Caco-2 (cell line): ENCODE results near the gene DLG1. TPM values are rescaled to one million over a fixed set of nuclear protein-coding genes. Genes with fewer than 3 reads are reported as not detected.

Experiments
- BruUV-seq: library from RNA; stranded (reverse); fragments of 400-500 nt; replicated peaks from 2 replicates; lab custom pipeline; 2021; lab: Mats Ljungman, UMichigan
- CTCF ChIA-PET: fragments of 300-600 bp; sonication (Branson Sonifier 250); formaldehyde crosslinking; loops from one replicate; lab custom pipeline; 2022; ENCODE audit warnings: antibody characterized with exemption; lab: Charles Lee
- POLR2A ChIA-PET: fragments of 300-600 bp; sonication (Branson Sonifier 250); formaldehyde crosslinking; loops from one replicate; lab custom pipeline; 2022; ENCODE audit warnings: antibody characterized with exemption; lab: Charles Lee
- DNase-seq, 2 experiments: peaks; one replicate each; pipeline versions ENCODE4 v3.0.0 to v3.0.0-alpha.2; 2020 to 2022
- H3K27me3 ChIP-seq: replicated peaks from 2 replicates; pipeline ENCODE4 v1.6.0; 2011; ENCODE audit warnings: low read length; ENCODE audit not compliant: control insufficient read depth, insufficient read depth
- H3K36me3 ChIP-seq: 2 replicates; pipeline ENCODE4 v1.5.1; 2011; ENCODE audit warnings: low read length; ENCODE audit not compliant: control insufficient read depth, insufficient read depth
- H3K4me1 ChIP-seq: fragments of 250-450 bp; sonication (Bioruptor Pico); 2 replicates; pipeline ENCODE4 v1.5.1; 2020; ENCODE audit warnings: mild to moderate bottlenecking
- H3K4me3 ChIP-seq: 2 replicates; pipeline ENCODE4 v1.5.1; 2011; ENCODE audit warnings: low read depth, mild to moderate bottlenecking, control low read depth, low read length
- H3K9me3 ChIP-seq: fragments of 250-450 bp; sonication (Bioruptor Pico); 2 replicates; pipeline ENCODE4 v1.5.1; 2020; ENCODE audit warnings: mild to moderate bottlenecking, moderate library complexity
- H3K27ac Mint-ChIP-seq: one replicate; pipeline ENCODE4 v1.8.0; 2022; ENCODE audit warnings: mixed read lengths; ENCODE audit not compliant: unreplicated experiment
- H3K27me3 Mint-ChIP-seq: one replicate; pipeline ENCODE4 v1.8.0; 2022; ENCODE audit warnings: mixed read lengths; ENCODE audit not compliant: insufficient read depth, unreplicated experiment
- H3K36me3 Mint-ChIP-seq: one replicate; pipeline ENCODE4 v1.8.0; 2022; ENCODE audit warnings: mild to moderate bottlenecking, mixed read lengths; ENCODE audit not compliant: insufficient read depth, unreplicated experiment
- H3K4me1 Mint-ChIP-seq: one replicate; pipeline ENCODE4 v1.8.0; 2022; ENCODE audit warnings: low read depth, mixed read lengths; ENCODE audit not compliant: unreplicated experiment
- H3K4me3 Mint-ChIP-seq: one replicate; pipeline ENCODE4 v1.8.0; 2022; ENCODE audit warnings: mild to moderate bottlenecking, moderate library complexity, mixed read lengths; ENCODE audit not compliant: unreplicated experiment
- H3K9me3 Mint-ChIP-seq: one replicate; pipeline ENCODE4 v1.8.0; 2022; ENCODE audit warnings: mixed read lengths; ENCODE audit not compliant: unreplicated experiment
- CTCF ChIP-seq, 2 experiments: fragments of 200-600 bp in 1 of 2; IDR thresholded peaks; 1 replicate in 1 of 2; 2 replicates in 1 of 2; pipeline versions ENCODE4 v1.5.1 to v1.8.0; 2011 to 2022; ENCODE audit warnings: antibody characterized with exemption in 1 of 2, control low read depth in 1 of 2, inconsistent platforms in 1 of 2, low read depth in 1 of 2, low read length in 1 of 2, mild to moderate bottlenecking in 1 of 2, moderate library complexity in 1 of 2; ENCODE audit not compliant: insufficient read depth in 1 of 2, severe bottlenecking in 1 of 2, unreplicated experiment in 1 of 2
- intact Hi-C: fragments of 100-400 bp; cut with micrococcal nuclease; formaldehyde crosslinking; loops from one replicate; pipeline ENCODE4 v1.10.0; 2022; ENCODE audit not compliant: unreplicated experiment
- total RNA-seq: library from RNA; stranded (reverse); gene quantifications from 2 replicates; pipeline ENCODE4 v1.2.3, GENCODE V29; 2022

The DLG1 gene
- total RNA-seq, 1 experiment from 2014 or later: 167 TPM

- Mint-ChIP-seq H3K4me1 (no peaks in the 10 kb centered on the region), H3K36me3 (peaks cover 69% of the 10 kb centered on the region), H3K27me3 (no peaks in the 10 kb centered on the region), H3K4me3 (no peak overlapping the region), H3K9me3 (no peaks in the 10 kb centered on the region), H3K27ac (no peak overlapping the region)
- no peak for TF ChIP-seq CTCF (IDR thresholded peaks at IDR 0.05; ENCODE audit: insufficient read depth in 1 of 2, low read depth in 1 of 2, low read length in 1 of 2, severe bottlenecking in 1 of 2, unreplicated experiment in 1 of 2)
- Histone ChIP-seq H3K4me3 (no peak overlapping the region), H3K27me3 (no peaks in the 10 kb centered on the region), H3K9me3 (no peaks in the 10 kb centered on the region), H3K4me1 (no peaks in the 10 kb centered on the region), H3K36me3 (peaks cover 2% of the 10 kb centered on the region; the same call in 1 of the 2 replicates)
- ChIA-PET CTCF (no interaction called here), POLR2A (no interaction called here)
- BruUV-seq: no TSS peak
- intact Hi-C loops: no loop called here
- DNase-seq: no peak
These were observed 129.8 kb downstream of the DLG1 start for GRCh38 chr3:197168606-197169005.

DNA sequence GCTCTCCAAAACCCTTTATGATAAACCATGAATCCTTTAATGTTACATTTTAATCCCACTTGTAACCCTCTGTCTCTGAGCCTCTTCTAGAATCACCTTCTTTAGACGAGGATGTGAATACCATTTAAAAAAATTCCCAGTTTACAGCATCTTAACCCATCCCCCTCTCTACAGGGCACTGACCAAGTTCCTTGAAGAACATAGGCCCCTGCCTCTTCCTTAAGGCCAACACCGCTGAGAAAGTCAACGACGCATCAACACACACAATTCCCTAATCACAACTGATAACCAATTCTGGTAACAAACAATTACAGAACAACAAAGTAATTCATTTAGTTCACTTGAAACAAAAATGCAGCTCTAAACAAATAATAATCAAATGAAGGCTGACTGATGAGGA, 130.3 kb downstream of the DLG1 start:
- no peak overlapping the region for H3K4me3 ChIP-seq
- POLR2A ChIA-PET: no interaction called here
- Mint-ChIP-seq H3K9me3 (no peaks in the 10 kb centered on the region), H3K27ac (peak overlapping the region; percentile 29), H3K36me3 (peaks cover 69% of the 10 kb centered on the region), H3K27me3 (no peaks in the 10 kb centered on the region), H3K4me1 (no peaks in the 10 kb centered on the region), H3K4me3 (no peak overlapping the region)
- CTCF ChIA-PET: no interaction called here
- no peaks in the 10 kb centered on the region for H3K4me1 ChIP-seq
- H3K36me3 ChIP-seq: peaks cover 2% of the 10 kb centered on the region; the same call in 1 of the 2 replicates
- no peaks in the 10 kb centered on the region for H3K9me3 ChIP-seq
- DNase-seq: no peak
- intact Hi-C loops: no loop called here
- H3K27me3 ChIP-seq: no peaks in the 10 kb centered on the region
- BruUV-seq: no TSS peak
- no peak for TF ChIP-seq CTCF (IDR thresholded peaks at IDR 0.05; ENCODE audit: insufficient read depth in 1 of 2, low read depth in 1 of 2, low read length in 1 of 2, severe bottlenecking in 1 of 2, unreplicated experiment in 1 of 2)

GRCh38 chr3:197167549-197167948, 130.9 kb downstream of the DLG1 start:
- CTCF ChIA-PET: no interaction called here
- H3K9me3 ChIP-seq: no peaks in the 10 kb centered on the region
- Mint-ChIP-seq H3K27ac (no peak overlapping the region), H3K4me3 (no peak overlapping the region), H3K36me3 (peaks cover 69% of the 10 kb centered on the region), H3K27me3 (no peaks in the 10 kb centered on the region), H3K9me3 (no peaks in the 10 kb centered on the region), H3K4me1 (no peaks in the 10 kb centered on the region)
- H3K4me1 ChIP-seq: no peaks in the 10 kb centered on the region
- BruUV-seq: no TSS peak
- POLR2A ChIA-PET: no interaction called here
- H3K36me3 ChIP-seq: peaks cover 2% of the 10 kb centered on the region; the same call in 1 of the 2 replicates
- no peak overlapping the region for H3K4me3 ChIP-seq
- intact Hi-C loops: no loop called here
- no peak for TF ChIP-seq CTCF (IDR thresholded peaks at IDR 0.05; ENCODE audit: insufficient read depth in 1 of 2, low read depth in 1 of 2, low read length in 1 of 2, severe bottlenecking in 1 of 2, unreplicated experiment in 1 of 2)
- H3K27me3 ChIP-seq: no peaks in the 10 kb centered on the region
- DNase-seq: no peak
